H1 (cell line): ENCODE measurements around the gene RBMS2. TPM values are rescaled to one million over a fixed set of nuclear protein-coding genes. Genes with fewer than 3 reads are reported as not detected.

Experiments used
- CTCF ChIA-PET: fragments of 300-600 bp; sonication (Branson Sonifier 250); formaldehyde crosslinking; loops from one replicate; lab custom pipeline; 2021; ENCODE audit not compliant: partially characterized antibody; lab: Charles Lee
- POLR2A ChIA-PET: fragments of 300-600 bp; sonication (Branson Sonifier 250); formaldehyde crosslinking; loops from one replicate; lab custom pipeline; 2021; ENCODE audit warnings: inconsistent platforms; ENCODE audit not compliant: partially characterized antibody; lab: Charles Lee
- DNase-seq, 2 experiments: peaks; one replicate each; pipeline versions ENCODE4 v3.0.0 to v3.0.0-alpha.2; 2010 to 2022; ENCODE audit warnings: low spot score in 2 of 2, low read depth in 1 of 2, mixed read lengths in 1 of 2
- FAIRE-seq: peaks from 2 replicates; lab custom pipeline; 2011; peaks lifted over from hg19 to GRCh38; lab: Jason Lieb, UNC
- H2AFZ ChIP-seq: 2 replicates; pipeline ENCODE4 v1.8.1; 2012; ENCODE audit warnings: low read length, inconsistent platforms
- H2AK5ac ChIP-seq: 2 replicates; pipeline ENCODE4 v1.6.1; 2013; ENCODE audit warnings: low read depth, low read length
- H2BK120ac ChIP-seq: replicated peaks from 2 replicates; pipeline ENCODE3; 2013; ENCODE audit warnings: low read depth, low read length, inconsistent platforms
- H2BK12ac ChIP-seq: 2 replicates; pipeline ENCODE4 v1.6.1; 2013; ENCODE audit warnings: low read depth, low read length
- H2BK15ac ChIP-seq: 2 replicates; pipeline ENCODE4 v1.6.1; 2013; ENCODE audit warnings: low read length
- H2BK20ac ChIP-seq: 2 replicates; pipeline ENCODE4 v1.6.1; 2013; ENCODE audit warnings: low read length
- H2BK5ac ChIP-seq: 2 replicates; pipeline ENCODE4 v1.6.1; 2013; ENCODE audit warnings: low read depth, low read length
- H3K14ac ChIP-seq: 2 replicates; pipeline ENCODE4 v1.6.1; 2013; ENCODE audit warnings: inconsistent platforms; ENCODE audit not compliant: insufficient read length
- H3K18ac ChIP-seq: 2 replicates; pipeline ENCODE4 v1.6.1; 2013; ENCODE audit warnings: low read length; ENCODE audit errors: extremely low read depth
- H3K23ac ChIP-seq: 2 replicates; pipeline ENCODE4 v1.6.1; 2013; ENCODE audit warnings: inconsistent platforms; ENCODE audit not compliant: insufficient read length
- H3K23me2 ChIP-seq: 2 replicates; pipeline ENCODE4 v1.6.1; 2013; ENCODE audit warnings: low read depth, low read length
- H3K27ac ChIP-seq: 2 replicates; pipeline ENCODE4 v1.6.1; 2011; ENCODE audit warnings: low read depth, low read length, inconsistent platforms
- H3K27me3 ChIP-seq, 4 experiments: replicated peaks in 1 of 4; 1 replicate in 1 of 4; 2 replicates in 3 of 4; pipeline versions ENCODE4 v1.6.1 to v1.8.1; 2011 to 2013; ENCODE audit warnings: low read length in 3 of 4, mild to moderate bottlenecking in 3 of 4, inconsistent platforms in 2 of 4, mixed read lengths in 2 of 4, moderate library complexity in 1 of 4; ENCODE audit not compliant: control insufficient read depth in 3 of 4, insufficient read depth in 3 of 4; ENCODE audit errors: extremely low read depth in 1 of 4
- H3K36me3 ChIP-seq, 4 experiments: 2 replicates each; pipeline versions ENCODE4 v1.6.1 to v1.8.1; 2011 to 2013; ENCODE audit warnings: mild to moderate bottlenecking in 4 of 4, low read length in 3 of 4, moderate library complexity in 2 of 4, control low read depth in 1 of 4, inconsistent platforms in 1 of 4; ENCODE audit not compliant: insufficient read depth in 4 of 4, control insufficient read depth in 2 of 4
- H3K4ac ChIP-seq: replicated peaks from 2 replicates; pipeline ENCODE3; 2013; ENCODE audit warnings: low read length, low read depth, mixed read lengths, inconsistent platforms; ENCODE audit not compliant: insufficient read length
- H3K4me1 ChIP-seq, 4 experiments: replicated peaks in 1 of 4; 1 replicate in 1 of 4; 2 replicates in 3 of 4; pipeline versions ENCODE4 v1.6.1 to v1.8.1; 2011 to 2013; ENCODE audit warnings: low read length in 3 of 4, inconsistent platforms in 2 of 4, mixed read lengths in 1 of 4; ENCODE audit not compliant: insufficient read depth in 4 of 4, control insufficient read depth in 3 of 4
- H3K4me2 ChIP-seq, 2 experiments: 2 replicates each; pipeline versions ENCODE4 v1.6.1 to v1.8.1; 2011 to 2013; ENCODE audit warnings: low read depth in 2 of 2, low read length in 2 of 2, control low read depth in 1 of 2, inconsistent platforms in 1 of 2, mild to moderate bottlenecking in 1 of 2; ENCODE audit not compliant: insufficient read depth in 1 of 2
- H3K4me3 ChIP-seq, 4 experiments: fragments of 200-600, 300-600 bp in 1 of 4; sonication (generic), shearing (Covaris generic), sonication (Bioruptor Twin) in 1 of 4; 2 replicates each; pipeline versions ENCODE4 v1.5.1 to v1.8.1; 2011 to 2016; ENCODE audit warnings: low read length in 4 of 4, low read depth in 3 of 4, control low read depth in 2 of 4, inconsistent platforms in 2 of 4, mild to moderate bottlenecking in 2 of 4, mixed read lengths in 1 of 4, moderate library complexity in 1 of 4; ENCODE audit not compliant: insufficient read depth in 2 of 4; ENCODE audit errors: extremely low read depth in 1 of 4
- H3K56ac ChIP-seq: replicated peaks from 2 replicates; pipeline ENCODE3; 2013; ENCODE audit warnings: low read depth, mild to moderate bottlenecking, mixed read lengths, low read length, inconsistent platforms; ENCODE audit not compliant: insufficient read length
- H3K79me1 ChIP-seq: 2 replicates; pipeline ENCODE4 v1.6.1; 2013; ENCODE audit warnings: low read depth, low read length, control low read depth
- H3K79me2 ChIP-seq, 2 experiments: 2 replicates each; pipeline versions ENCODE4 v1.6.1 to v1.8.1; 2012 to 2013; ENCODE audit warnings: low read length in 2 of 2, mild to moderate bottlenecking in 2 of 2, inconsistent platforms in 1 of 2; ENCODE audit not compliant: insufficient read depth in 2 of 2, control insufficient read depth in 1 of 2
- H3K9ac ChIP-seq, 4 experiments: replicated peaks in 1 of 4; 1 replicate in 1 of 4; 2 replicates in 3 of 4; pipeline versions ENCODE4 v1.6.1 to v1.8.1; 2011 to 2013; ENCODE audit warnings: low read depth in 3 of 4, low read length in 3 of 4, control low read depth in 2 of 4, mild to moderate bottlenecking in 2 of 4, moderate library complexity in 2 of 4, inconsistent platforms in 1 of 4; ENCODE audit errors: extremely low read depth in 1 of 4
- H3K9me3 ChIP-seq, 2 experiments: 2 replicates each; pipeline versions ENCODE4 v1.6.1 to v1.8.1; 2012 to 2013; ENCODE audit warnings: mild to moderate bottlenecking in 2 of 2, moderate library complexity in 2 of 2, control low read depth in 1 of 2, inconsistent platforms in 1 of 2, low read depth in 1 of 2, low read length in 1 of 2, mixed read lengths in 1 of 2; ENCODE audit not compliant: insufficient read depth in 2 of 2
- H4K20me1 ChIP-seq, 2 experiments: replicated peaks in 1 of 2; 2 replicates each; pipeline versions ENCODE3 to v1.8.1; 2011 to 2013; ENCODE audit warnings: inconsistent platforms in 2 of 2, low read length in 2 of 2, mild to moderate bottlenecking in 1 of 2; ENCODE audit not compliant: insufficient read depth in 2 of 2, control insufficient read depth in 1 of 2
- H4K5ac ChIP-seq: 2 replicates; pipeline ENCODE4 v1.6.1; 2013; ENCODE audit warnings: low read length, low read depth, mixed read lengths, inconsistent platforms; ENCODE audit not compliant: insufficient read length
- H4K8ac ChIP-seq: 2 replicates; pipeline ENCODE4 v1.8.0; 2013; ENCODE audit warnings: mild to moderate bottlenecking, moderate library complexity, low read length, inconsistent platforms; ENCODE audit not compliant: insufficient read depth; ENCODE audit errors: extremely low read depth
- H4K91ac ChIP-seq: replicated peaks from 2 replicates; pipeline ENCODE3; 2013; ENCODE audit warnings: low read length, mixed read lengths, inconsistent platforms; ENCODE audit not compliant: insufficient read length
- ASH2L ChIP-seq: fragments of 200-600, 300-600 bp; sonication (generic); IDR thresholded peaks from one replicate; pipeline ENCODE4 v1.7.1; 2017; ENCODE audit warnings: low read length
- CTBP2 ChIP-seq: IDR thresholded peaks from 2 replicates; pipeline ENCODE4 v1.7.0; 2011; ENCODE audit warnings: borderline replicate concordance, mild to moderate bottlenecking, moderate library complexity, mixed read lengths, low read length; ENCODE audit not compliant: insufficient read depth, insufficient read length
- EZH2 ChIP-seq: fragments of 200-600 bp; sonication (generic); IDR thresholded peaks from 2 replicates; pipeline ENCODE4 v1.7.1; 2012; ENCODE audit warnings: low read depth, mild to moderate bottlenecking, moderate library complexity, low read length, inconsistent platforms; ENCODE audit not compliant: severe bottlenecking
- GTF2F1 ChIP-seq: IDR thresholded peaks from 2 replicates; pipeline ENCODE4 v1.6.1; 2012; ENCODE audit warnings: low read depth, low read length, improper control_type of control experiment, borderline replicate concordance
- HDAC2 ChIP-seq, 2 experiments: fragments of 300-600 bp in 1 of 2; sonication (generic) in 1 of 2; IDR thresholded peaks; 2 replicates each; pipeline ENCODE4 v1.6.1; 2011 to 2012; ENCODE audit warnings: low read depth in 2 of 2, low read length in 2 of 2, mild to moderate bottlenecking in 2 of 2, moderate library complexity in 2 of 2, borderline replicate concordance in 1 of 2, inconsistent platforms in 1 of 2
- SAP30 ChIP-seq: fragments of 300-600 bp; sonication (generic); IDR thresholded peaks from 2 replicates; pipeline ENCODE4 v1.7.1; 2012; ENCODE audit warnings: low read length, moderate library complexity, mild to moderate bottlenecking, inconsistent platforms; ENCODE audit not compliant: insufficient read depth, insufficient replicate concordance
- TAF1 ChIP-seq: IDR thresholded peaks from 2 replicates; pipeline ENCODE4 v1.6.1; 2011; ENCODE audit warnings: mild to moderate bottlenecking, low read depth, low read length
- TBP ChIP-seq: IDR thresholded peaks from 2 replicates; pipeline ENCODE4 v1.6.1; 2011; ENCODE audit warnings: low read depth, low read length, improper control_type of control experiment
- WGBS, 2 experiments: shearing (Covaris generic) in 1 of 2; methylation state at CpG; one replicate each; pipeline versions ENCODE4 v1.1.6 to v1.1.7; 2013 to 2015; ENCODE audit warnings: low lambda C conversion rate in 2 of 2, mixed read lengths in 2 of 2, inconsistent platforms in 1 of 2, low coverage in 1 of 2, missing lambda C conversion rate in 1 of 2; ENCODE audit not compliant: insufficient replicate concordance in 2 of 2, insufficient coverage in 1 of 2, insufficient read length in 1 of 2; ENCODE audit errors: extremely low coverage in 1 of 2, missing lambda C conversion rate in 1 of 2; 5-methylcytosine and 5-hydroxymethylcytosine counted together
- polyA plus RNA-seq, 7 experiments: library from polyadenylated mRNA; depleted of rRNA in 3 of 7; stranded (reverse) in 5 of 7; unstranded in 2 of 7; fragments of >200 nt in 5 of 7; fragments of 200-250 nt in 2 of 7; gene quantifications; 1 replicate in 5 of 7; 2 replicates in 1 of 7; 4 replicates in 1 of 7; pipeline versions ENCODE4 v1.2.1 to v1.2.3, GENCODE V29; 2011 to 2013; ENCODE audit warnings: missing spikeins in 2 of 7, mixed read lengths in 2 of 7
- total RNA-seq: library from RNA; stranded (reverse); fragmentation: NEBNext Ultra II Directional; extraction: Animal tissue kit (Norgen Biotek cat#: 25700); gene quantifications from 2 replicates; pipeline ENCODE4 v1.2.1, GENCODE V29; 2021
- TF ChIP-seq, protein P1 (sequence below): IDR thresholded peaks from 2 replicates; pipeline ENCODE4 v1.6.1; 2012; ENCODE audit warnings: inconsistent platforms

The RBMS2 gene
- total and polyA plus RNA-seq, 2 of the 8 experiments (the other 6 are each of a cell fraction or from before 2014, with no cell fraction given) = 9.6 to 31.3 TPM

DNA sequence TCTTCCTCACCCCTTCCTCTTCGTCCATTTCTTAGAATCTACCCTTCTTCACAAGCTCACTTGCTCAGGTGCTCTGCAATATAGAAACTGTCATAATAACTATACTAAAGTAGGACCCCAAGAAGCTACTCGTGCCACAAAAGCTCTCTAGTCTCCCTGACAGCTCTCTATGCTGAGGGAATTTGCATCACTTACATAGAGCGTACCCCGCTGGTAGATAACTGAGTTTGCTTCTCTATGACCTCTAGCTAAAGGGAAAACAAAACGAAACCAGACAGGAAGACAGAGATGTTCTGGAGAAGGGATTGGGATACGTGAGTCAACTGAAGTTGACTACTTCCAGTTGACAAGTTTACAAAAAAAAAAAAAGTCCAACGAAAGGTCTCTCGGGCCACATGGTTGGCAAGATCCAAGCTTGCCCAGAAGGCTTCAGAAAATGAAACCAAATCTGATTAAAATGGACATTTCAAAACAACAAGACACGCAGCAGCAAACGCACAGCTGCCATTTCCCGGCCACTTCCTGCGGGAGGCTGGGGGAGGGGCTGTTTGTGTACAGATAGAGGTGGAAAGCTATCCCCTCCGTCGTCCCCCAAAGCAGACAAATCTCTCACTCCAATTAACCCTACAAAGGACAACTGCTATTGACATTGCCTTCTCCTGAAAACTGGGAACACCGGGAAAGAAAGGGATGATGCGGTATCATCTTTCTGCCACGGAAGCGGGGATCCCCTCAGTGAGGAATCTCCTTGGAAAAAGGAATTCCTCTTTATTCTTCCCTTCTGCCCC is 107.2 kb downstream of the RBMS2 start:
- DNase-seq = peak in 1 of 2 experiments; percentile 52
- H2BK120ac ChIP-seq = no peak overlapping the region
- peak overlapping the region; percentile 52; the same call in 1 of the 2 replicates for H3K18ac ChIP-seq
- peak overlapping the region; percentile 65 to 93 (median 88) for H3K4me3 ChIP-seq
- 0 out of 2 replicates have a peak overlapping the region, but pooled peaks have one; percentile 61 for H2BK5ac ChIP-seq
- H3K9me3 ChIP-seq = no peaks in the 10 kb centered on the region
- H3K4me1 ChIP-seq = peaks cover 14 to 29% (median 23%) of the 10 kb centered on the region in 4 experiments
- no peak overlapping the region for H4K5ac ChIP-seq
- CTCF ChIA-PET = interaction anchor here (0.6 to 11.2 kb wide), 15 partner anchors 7 to 496 kb away, joined by 3 to 107 read pairs (median 4); partner anchors contain the start of gene IL23A
- H3K79me1 ChIP-seq = peaks cover under 1% of the 10 kb centered on the region; the same call in 1 of the 2 replicates
- H3K27ac ChIP-seq = no peak overlapping the region
- peaks cover 8% of the 10 kb centered on the region for H3K23me2 ChIP-seq
- H4K8ac ChIP-seq = no peak overlapping the region
- WGBS, 2 experiments = 3% methylated on average over 18 of the region's 18 CpGs; no CpG with 5 or more reads in 1 of the 2 experiments
- H4K91ac ChIP-seq = no peak overlapping the region
- H2BK12ac ChIP-seq = no peak overlapping the region
- H2AK5ac ChIP-seq = no peak overlapping the region
- H3K4ac ChIP-seq = no peak overlapping the region
- H2AFZ ChIP-seq = no peak overlapping the region
- no peak overlapping the region for H3K56ac ChIP-seq
- peaks cover 0 to 4% of the 10 kb centered on the region in 2 experiments for H4K20me1 ChIP-seq
- FAIRE-seq = no peak
- peak overlapping the region; percentile 86 to 89 for H3K4me2 ChIP-seq
- H3K79me2 ChIP-seq = peaks cover 13 to 66% of the 10 kb centered on the region in 2 experiments
- no peak overlapping the region for H2BK15ac ChIP-seq
- POLR2A ChIA-PET = interaction anchor here (0.6 to 3.4 kb wide), 27 partner anchors 9 to 483 kb away, joined by 3 to 34 read pairs (median 4); partner anchors contain the start of genes ATP5F1B, NACA, PTGES3 and RBMS2
- peak overlapping the region in 3 of 4 experiments; percentile 25 to 68 (median 65); a peak in 5 of 7 replicates for H3K9ac ChIP-seq
- H3K36me3 ChIP-seq = peaks cover 0 to 5% (median 0%) of the 10 kb centered on the region in 4 experiments; a peak in 1 of 8 replicates
- no peak overlapping the region for H2BK20ac ChIP-seq
- no peaks in the 10 kb centered on the region for H3K27me3 ChIP-seq
- H3K23ac ChIP-seq = no peak overlapping the region
- no peak overlapping the region for H3K14ac ChIP-seq
- TF ChIP-seq HDAC2 (IDR thresholded peaks at IDR 0.05; ENCODE audit: borderline replicate concordance in 1 of 2, low read depth in 2 of 2, low read length in 2 of 2) (0 out of 4 replicates have a peak, but pooled peaks of 1 of the 2 experiments have one; percentile 65), TBP (no peak), ASH2L (no peak), EZH2 (no peak), SAP30 (peak; percentile 78), GTF2F1 (no peak), CTBP2 (no peak), TAF1 (0 out of 2 replicates have a peak, but pooled peaks have one; percentile 33)
- TF ChIP-seq, protein P1, sequence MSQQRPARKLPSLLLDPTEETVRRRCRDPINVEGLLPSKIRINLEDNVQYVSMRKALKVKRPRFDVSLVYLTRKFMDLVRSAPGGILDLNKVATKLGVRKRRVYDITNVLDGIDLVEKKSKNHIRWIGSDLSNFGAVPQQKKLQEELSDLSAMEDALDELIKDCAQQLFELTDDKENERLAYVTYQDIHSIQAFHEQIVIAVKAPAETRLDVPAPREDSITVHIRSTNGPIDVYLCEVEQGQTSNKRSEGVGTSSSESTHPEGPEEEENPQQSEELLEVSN = no peak
